GM12873 (cell line): ENCODE data around the gene MAL.

Experiments used
- TF ChIP-seq, protein P1 (sequence below): IDR thresholded peaks from 2 replicates; pipeline ENCODE4 v1.5.1; 2012; ENCODE audit warnings: low read depth, mild to moderate bottlenecking, moderate library complexity, low read length, control low read depth; ENCODE audit not compliant: insufficient read depth; ENCODE audit errors: missing control alignments

MAL gene

DNA sequence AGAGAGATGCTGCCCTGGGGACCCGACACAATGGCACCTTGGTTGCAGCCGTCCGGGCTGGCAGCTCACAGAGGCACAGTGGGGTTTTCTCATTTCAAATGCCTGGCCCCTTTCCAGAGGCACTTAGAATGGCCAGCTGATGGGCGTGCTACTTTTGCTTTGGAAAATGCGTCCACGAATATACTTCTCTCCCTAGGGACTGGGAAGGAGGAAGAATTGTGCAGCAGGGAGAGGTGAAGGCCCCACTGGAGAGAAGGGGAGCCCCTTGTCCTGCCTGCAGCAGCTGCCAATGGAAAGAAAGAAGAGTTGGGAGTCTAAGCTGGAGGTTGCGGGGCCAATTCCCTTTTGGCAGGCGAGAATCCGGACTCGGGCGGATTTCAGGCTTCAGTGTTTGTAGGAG is 1.1 kb upstream of the MAL start:
- TF ChIP-seq, protein P1, sequence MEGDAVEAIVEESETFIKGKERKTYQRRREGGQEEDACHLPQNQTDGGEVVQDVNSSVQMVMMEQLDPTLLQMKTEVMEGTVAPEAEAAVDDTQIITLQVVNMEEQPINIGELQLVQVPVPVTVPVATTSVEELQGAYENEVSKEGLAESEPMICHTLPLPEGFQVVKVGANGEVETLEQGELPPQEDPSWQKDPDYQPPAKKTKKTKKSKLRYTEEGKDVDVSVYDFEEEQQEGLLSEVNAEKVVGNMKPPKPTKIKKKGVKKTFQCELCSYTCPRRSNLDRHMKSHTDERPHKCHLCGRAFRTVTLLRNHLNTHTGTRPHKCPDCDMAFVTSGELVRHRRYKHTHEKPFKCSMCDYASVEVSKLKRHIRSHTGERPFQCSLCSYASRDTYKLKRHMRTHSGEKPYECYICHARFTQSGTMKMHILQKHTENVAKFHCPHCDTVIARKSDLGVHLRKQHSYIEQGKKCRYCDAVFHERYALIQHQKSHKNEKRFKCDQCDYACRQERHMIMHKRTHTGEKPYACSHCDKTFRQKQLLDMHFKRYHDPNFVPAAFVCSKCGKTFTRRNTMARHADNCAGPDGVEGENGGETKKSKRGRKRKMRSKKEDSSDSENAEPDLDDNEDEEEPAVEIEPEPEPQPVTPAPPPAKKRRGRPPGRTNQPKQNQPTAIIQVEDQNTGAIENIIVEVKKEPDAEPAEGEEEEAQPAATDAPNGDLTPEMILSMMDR: no peak

DNA sequence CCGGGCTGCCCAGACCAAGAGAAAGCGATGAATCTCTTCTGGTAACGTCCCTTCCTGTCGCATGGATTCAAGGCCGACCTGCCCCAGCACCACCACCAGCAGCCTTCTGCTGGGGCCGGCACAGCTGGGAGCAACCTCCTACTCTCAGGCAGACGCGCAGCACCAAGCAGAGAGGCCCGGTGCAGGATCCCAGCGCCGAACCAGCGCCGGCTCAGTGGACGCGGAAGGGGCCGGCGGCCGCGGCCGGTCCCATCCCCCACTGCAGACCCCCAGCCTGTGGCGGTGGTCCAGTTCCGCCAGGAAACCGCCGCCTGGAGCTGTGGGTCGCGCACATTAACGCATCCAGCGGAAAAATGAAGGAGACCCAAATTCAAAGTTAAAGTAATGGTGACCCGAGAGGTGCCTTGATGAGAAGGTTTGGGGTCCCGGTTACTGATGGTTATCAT is 525 bp upstream of the MAL start:
- TF ChIP-seq, protein P1: no peak

DNA sequence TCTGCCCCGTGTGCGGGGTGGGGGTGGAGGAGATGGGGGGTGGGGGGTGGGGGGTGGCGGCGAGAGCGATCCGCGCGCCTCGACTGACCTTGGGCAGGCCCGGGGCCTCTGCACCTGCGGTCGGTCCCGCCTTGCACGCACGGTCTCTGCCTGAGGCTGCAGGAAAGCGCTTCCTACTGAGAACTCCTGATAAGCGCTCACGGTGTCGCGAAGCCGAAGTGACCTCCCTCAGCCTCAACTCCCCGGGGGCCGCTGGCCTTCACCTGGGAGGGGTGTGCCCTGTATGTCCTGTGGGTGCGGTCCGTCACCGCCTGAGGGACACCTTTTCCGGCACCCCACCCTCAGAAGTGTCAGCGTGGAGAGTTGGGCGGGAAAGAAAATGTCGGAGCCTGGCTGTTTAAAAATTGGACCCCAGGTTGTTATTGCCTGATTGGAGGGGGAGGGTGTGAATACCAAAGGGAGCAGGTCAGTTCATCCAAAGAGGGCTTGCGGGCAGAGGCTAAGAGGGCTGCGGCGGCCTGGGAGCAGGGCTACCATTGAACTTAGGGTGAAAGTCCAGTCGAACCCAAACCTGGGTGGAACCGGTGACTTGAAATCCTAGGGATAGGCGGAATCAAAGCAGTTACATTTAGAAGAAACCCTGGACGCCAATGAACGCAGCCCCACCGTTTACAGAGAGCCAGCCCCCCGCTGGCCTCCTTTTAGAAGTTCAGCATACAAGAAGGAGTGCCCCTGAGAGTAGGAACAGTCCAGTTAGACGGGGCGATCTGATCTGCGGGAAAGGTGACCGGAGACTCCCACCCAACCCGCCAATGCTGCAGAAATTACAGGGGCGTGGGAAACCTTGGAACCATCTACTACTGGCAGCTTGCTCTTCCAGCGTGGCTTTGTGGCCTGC is 1.2 kb downstream of the MAL start:
- TF ChIP-seq, protein P1: no peak

DNA sequence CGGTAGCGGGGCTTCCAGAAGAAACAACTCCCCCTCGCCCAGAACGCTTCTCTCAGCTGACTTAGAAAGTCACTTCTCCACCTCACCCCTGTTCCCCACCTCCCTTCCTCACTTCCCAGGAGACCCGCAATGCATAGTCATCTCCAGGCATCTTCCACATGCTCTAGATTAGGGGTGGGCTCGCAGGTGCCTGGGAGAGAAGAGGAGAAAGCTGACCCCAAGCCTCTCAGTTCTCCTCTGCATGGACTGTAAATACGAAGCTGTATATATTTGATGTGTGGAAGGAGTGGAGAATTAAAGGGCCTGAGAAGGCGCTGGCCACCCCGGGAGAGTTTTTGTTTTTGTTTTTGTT is 1.8 kb downstream of the MAL start:
- TF ChIP-seq, protein P1: no peak

DNA sequence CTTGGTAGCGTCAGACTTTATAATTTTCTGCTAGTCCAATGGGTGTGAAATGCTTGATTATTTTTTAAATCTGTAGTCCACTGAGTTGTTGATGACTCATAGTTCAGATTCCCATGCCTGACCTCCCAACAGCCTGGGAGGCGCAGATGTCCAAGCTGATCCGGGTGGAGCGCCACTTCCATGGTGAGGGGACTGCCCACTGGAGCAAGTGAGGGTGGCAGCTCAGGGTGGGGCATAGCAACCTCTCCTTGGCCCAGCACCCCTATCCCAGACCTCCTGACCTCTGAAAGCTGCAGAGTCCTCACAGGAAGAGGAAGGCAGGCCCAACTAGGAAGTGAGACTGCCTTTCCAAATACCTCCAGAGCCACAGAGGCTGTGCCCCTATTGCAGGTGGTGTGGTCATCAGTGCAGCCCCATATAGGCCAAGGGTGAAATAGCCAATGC is 4.4 kb downstream of the MAL start:
- TF ChIP-seq, protein P1: no peak

DNA sequence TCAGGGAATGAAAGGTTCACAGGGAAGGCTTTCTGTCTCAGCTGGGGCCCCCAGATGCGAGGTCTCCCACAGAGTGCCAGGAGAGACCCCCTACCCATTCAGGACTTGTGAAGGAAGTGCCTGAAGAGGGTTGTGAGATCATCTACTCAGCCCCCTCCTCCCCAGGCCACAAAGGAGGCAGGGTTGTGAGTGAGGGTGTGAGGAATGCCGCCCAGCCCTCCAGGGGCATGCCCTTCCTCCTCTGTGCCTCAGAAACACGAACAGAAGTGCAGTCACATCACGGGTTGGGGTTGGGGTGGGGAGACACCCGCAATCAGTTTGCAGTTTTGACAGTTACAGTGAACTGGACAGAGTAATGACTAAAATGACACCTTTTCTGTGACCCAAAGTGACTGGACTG is 5.0 kb downstream of the MAL start:
- TF ChIP-seq, protein P1: no peak

DNA sequence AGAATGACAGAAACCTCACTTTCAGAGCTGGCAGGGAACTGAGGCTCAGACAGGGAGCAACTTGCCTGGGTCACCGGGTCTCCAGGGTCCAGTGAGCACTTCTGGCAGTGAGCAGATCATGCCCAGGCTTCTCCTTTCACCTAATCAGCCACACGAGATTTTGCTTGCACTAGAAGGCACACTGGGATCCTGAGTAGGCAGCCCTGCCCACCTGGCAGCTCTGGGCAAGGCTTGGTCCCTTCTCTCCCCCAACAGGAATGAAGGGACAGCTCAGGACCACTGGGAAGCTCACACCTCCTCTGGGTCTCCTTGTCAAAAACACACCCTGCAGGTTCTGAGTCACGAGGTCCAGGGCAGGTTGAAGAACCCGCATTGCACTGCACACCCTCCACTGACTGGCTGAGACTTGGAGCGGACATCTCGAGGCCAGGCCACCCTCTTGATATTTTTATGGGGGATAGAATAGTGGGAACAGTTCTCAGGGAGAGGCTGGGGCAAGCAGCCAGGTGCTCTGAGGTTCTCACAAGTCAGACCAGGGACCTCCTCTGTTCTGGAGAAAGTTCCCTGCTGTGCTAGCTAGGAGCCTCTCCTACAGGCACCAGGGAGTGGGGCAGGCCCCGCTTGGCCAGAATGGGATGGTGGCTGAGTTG is 5.7 kb downstream of the MAL start:
- TF ChIP-seq, protein P1: no peak
